MM.1S (cell line): ENCODE data around the gene LRATD1.

ENCODE experiments used
- CTCF ChIP-seq: fragments of 300-600 bp; sonication (generic); IDR thresholded peaks from 2 replicates; pipeline ENCODE4 v1.5.1; 2016; ENCODE audit warnings: antibody characterized with exemption, low read length, mixed read lengths
- EZH2 ChIP-seq: fragments of 300-600 bp; sonication (generic); optimal IDR thresholded peaks from 2 replicates; pipeline ENCODE3; 2017; ENCODE audit warnings: low read depth, mild to moderate bottlenecking, antibody characterized with exemption, low read length, mixed read lengths
- EZH2phosphoT487 ChIP-seq: fragments of 300-600 bp; sonication (generic); IDR thresholded peaks from 2 replicates; pipeline ENCODE4 v1.6.1; 2018; ENCODE audit warnings: antibody characterized with exemption, low read length

- TF ChIP-seq EZH2phosphoT487 (no peak), EZH2 (no peak), CTCF (no peak)
These were observed at the start of gene LRATD1 for GRCh38 chr2:14632133-14632936.
